Endodermal cell (in vitro differentiated cells): Measurements from ENCODE around the gene SUSD3. TPM values are rescaled to one million over a fixed set of nuclear protein-coding genes. Genes with fewer than 3 reads are reported as not detected.

Experiments
- DNase-seq: peaks from one replicate; pipeline ENCODE4 v3.0.0-alpha.2; 2017
- H3K27ac ChIP-seq: 2 replicates; pipeline ENCODE4 v1.5.1; 2013; ENCODE audit warnings: mild to moderate bottlenecking, low read depth, low read length, moderate library complexity
- H3K27me3 ChIP-seq: 2 replicates; pipeline ENCODE4 v1.6.1; 2013; ENCODE audit warnings: mild to moderate bottlenecking, low read length, moderate library complexity; ENCODE audit not compliant: insufficient read depth, control insufficient read depth, poor library complexity, severe bottlenecking
- H3K36me3 ChIP-seq: 2 replicates; pipeline ENCODE4 v1.7.0; 2013; ENCODE audit warnings: mild to moderate bottlenecking, low read length, moderate library complexity; ENCODE audit not compliant: control insufficient read depth, insufficient read depth
- H3K4me1 ChIP-seq: one replicate; pipeline ENCODE4 v1.7.0; 2013; ENCODE audit warnings: low read length; ENCODE audit not compliant: control insufficient read depth, insufficient read depth
- H3K4me3 ChIP-seq: 2 replicates; pipeline ENCODE4 v1.5.1; 2013; ENCODE audit warnings: mild to moderate bottlenecking, low read length, moderate library complexity
- H3K9ac ChIP-seq: 2 replicates; pipeline ENCODE4 v1.6.1; 2013; ENCODE audit warnings: mild to moderate bottlenecking, low read length, moderate library complexity; ENCODE audit not compliant: poor library complexity, severe bottlenecking; ENCODE audit errors: extremely low read depth
- H3K9me3 ChIP-seq: 2 replicates; pipeline ENCODE4 v1.6.1; 2013; ENCODE audit warnings: mild to moderate bottlenecking, low read length, moderate library complexity; ENCODE audit not compliant: control insufficient read depth
- H3K27ac Mint-ChIP-seq: 2 replicates; pipeline ENCODE4 v1.8.0; 2020; ENCODE audit warnings: mixed read lengths
- H3K27me3 Mint-ChIP-seq: 2 replicates; pipeline ENCODE4 v1.8.0; 2021; ENCODE audit warnings: mild to moderate bottlenecking, mixed read lengths; ENCODE audit not compliant: insufficient read depth
- H3K36me3 Mint-ChIP-seq: 2 replicates; pipeline ENCODE4 v1.8.0; 2020; ENCODE audit warnings: low read depth, mixed read lengths
- H3K4me1 Mint-ChIP-seq: 2 replicates; pipeline ENCODE4 v1.8.0; 2020; ENCODE audit warnings: mixed read lengths
- H3K4me3 Mint-ChIP-seq: 2 replicates; pipeline ENCODE4 v1.8.0; 2020; ENCODE audit warnings: mild to moderate bottlenecking, moderate library complexity, mixed read lengths
- H3K9me3 Mint-ChIP-seq: 2 replicates; pipeline ENCODE4 v1.8.0; 2020; ENCODE audit warnings: mild to moderate bottlenecking, mixed read lengths
- WGBS, 2 experiments: methylation state at CpG; one replicate each; pipeline versions ENCODE4 v1.1.5 to v1.1.7; 2013; ENCODE audit warnings: missing lambda C conversion rate in 2 of 2, mixed read lengths in 1 of 2; ENCODE audit not compliant: insufficient coverage in 1 of 2, insufficient read length in 1 of 2; 5-methylcytosine and 5-hydroxymethylcytosine counted together
- total RNA-seq, 2 donors: library from RNA; stranded (reverse); fragmentation: NEBNext Ultra II Directional in 1 of 2; extraction: Animal tissue kit (Norgen Biotek cat#: 25700) in 1 of 2; gene quantifications; 2 replicates in 1 of 2; 3 replicates in 1 of 2; pipeline ENCODE4 v1.2.1, GENCODE V29; 2021
- TF ChIP-seq, protein P1 (sequence below): fragments of 200-600 bp; sonication (generic); conservative IDR thresholded peaks from 2 replicates; pipeline ENCODE4 v1.5.0; 2021; ENCODE audit warnings: antibody characterized with exemption, mild to moderate bottlenecking

The SUSD3 gene
- total RNA-seq, 2 donors from 2014 or later = 5.1 to 5.9 TPM

DNA sequence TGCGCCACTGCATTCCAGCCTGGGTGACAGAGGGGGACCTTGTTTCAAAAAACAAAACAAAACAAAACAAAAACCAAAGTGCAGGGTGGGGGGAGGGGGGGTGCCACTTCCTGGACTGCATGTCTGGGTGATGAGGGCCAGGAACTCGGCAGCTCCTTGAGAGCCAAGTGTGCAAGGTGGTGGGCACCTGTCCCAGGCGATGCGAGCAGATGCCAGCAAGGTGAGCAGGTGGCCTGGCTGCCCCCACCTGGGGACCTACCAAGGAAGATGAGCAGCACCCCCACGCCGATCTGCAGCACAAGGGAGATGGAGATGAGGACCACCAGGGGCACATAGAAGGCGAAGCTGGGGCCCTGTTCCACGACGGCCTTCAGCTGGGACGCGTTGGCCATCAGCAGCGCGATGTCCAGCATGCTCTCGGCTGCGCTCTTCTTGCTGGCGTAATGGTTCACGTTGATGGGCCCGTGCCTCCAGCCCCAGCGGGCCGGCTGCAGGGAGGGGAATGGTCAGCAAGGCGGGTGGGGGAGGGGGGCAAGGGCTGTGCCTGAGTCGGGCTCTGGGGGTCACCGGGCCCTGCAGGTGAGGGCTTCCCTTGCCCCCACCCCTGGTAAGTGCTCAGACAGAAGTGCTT is 67.8 kb downstream of the SUSD3 start:
- Histone ChIP-seq H3K9ac (no peak overlapping the region), H3K4me3 (no peak overlapping the region), H3K27ac (no peak overlapping the region), H3K36me3 (no peaks in the 10 kb centered on the region), H3K27me3 (no peaks in the 10 kb centered on the region), H3K9me3 (no peaks in the 10 kb centered on the region), H3K4me1 (no peaks in the 10 kb centered on the region)
- 92% methylated on average over 15 to 23 of the region's 23 CpGs for WGBS, 2 experiments
- TF ChIP-seq, protein P1, sequence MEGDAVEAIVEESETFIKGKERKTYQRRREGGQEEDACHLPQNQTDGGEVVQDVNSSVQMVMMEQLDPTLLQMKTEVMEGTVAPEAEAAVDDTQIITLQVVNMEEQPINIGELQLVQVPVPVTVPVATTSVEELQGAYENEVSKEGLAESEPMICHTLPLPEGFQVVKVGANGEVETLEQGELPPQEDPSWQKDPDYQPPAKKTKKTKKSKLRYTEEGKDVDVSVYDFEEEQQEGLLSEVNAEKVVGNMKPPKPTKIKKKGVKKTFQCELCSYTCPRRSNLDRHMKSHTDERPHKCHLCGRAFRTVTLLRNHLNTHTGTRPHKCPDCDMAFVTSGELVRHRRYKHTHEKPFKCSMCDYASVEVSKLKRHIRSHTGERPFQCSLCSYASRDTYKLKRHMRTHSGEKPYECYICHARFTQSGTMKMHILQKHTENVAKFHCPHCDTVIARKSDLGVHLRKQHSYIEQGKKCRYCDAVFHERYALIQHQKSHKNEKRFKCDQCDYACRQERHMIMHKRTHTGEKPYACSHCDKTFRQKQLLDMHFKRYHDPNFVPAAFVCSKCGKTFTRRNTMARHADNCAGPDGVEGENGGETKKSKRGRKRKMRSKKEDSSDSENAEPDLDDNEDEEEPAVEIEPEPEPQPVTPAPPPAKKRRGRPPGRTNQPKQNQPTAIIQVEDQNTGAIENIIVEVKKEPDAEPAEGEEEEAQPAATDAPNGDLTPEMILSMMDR = no peak
- H3K27me3 Mint-ChIP-seq = no peaks in the 10 kb centered on the region
- H3K27ac Mint-ChIP-seq = no peak overlapping the region
- H3K9me3 Mint-ChIP-seq = no peaks in the 10 kb centered on the region
- H3K4me3 Mint-ChIP-seq = no peak overlapping the region
- peaks cover under 1% of the 10 kb centered on the region for H3K4me1 Mint-ChIP-seq
- peaks cover 14% of the 10 kb centered on the region for H3K36me3 Mint-ChIP-seq
- peak; percentile 42 for DNase-seq

DNA sequence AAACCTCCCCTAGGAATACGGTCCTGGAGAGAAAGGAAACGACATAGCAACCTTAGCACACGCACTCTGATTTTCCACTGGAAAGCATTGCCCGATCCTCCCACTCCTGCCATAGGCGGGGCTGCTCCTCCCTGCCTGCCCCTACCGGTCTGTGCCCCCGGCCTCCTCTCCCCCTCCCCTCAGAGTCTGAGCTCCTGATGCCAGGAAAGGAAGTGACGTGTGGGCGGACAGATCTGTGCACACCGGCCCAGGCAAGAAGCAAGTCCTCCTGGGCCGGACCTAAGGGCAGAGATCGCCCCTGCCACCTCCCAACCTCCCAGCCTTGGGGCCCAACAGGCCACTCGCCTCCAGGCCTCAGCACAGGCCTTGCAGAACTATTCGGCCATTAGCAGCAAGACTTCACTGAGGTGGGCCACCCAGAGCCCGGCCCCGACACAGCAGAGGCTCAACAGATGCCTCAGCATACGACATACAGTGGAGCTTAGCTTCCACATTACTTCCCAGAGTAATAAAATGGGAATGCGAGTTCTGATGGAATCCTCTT is 68.4 kb downstream of the SUSD3 start:
- H3K4me1 ChIP-seq = no peaks in the 10 kb centered on the region
- Mint-ChIP-seq H3K4me1 (peaks cover 3% of the 10 kb centered on the region), H3K27ac (peak overlapping the region; percentile 44), H3K4me3 (no peak overlapping the region), H3K27me3 (no peaks in the 10 kb centered on the region), H3K36me3 (peaks cover 14% of the 10 kb centered on the region), H3K9me3 (no peaks in the 10 kb centered on the region)
- H3K4me3 ChIP-seq = no peak overlapping the region
- DNase-seq = peak; percentile 59
- H3K9me3 ChIP-seq = no peaks in the 10 kb centered on the region
- no peaks in the 10 kb centered on the region for H3K36me3 ChIP-seq
- WGBS, 2 experiments = 77 to 84% methylated on average over 7 to 18 of the region's 18 CpGs
- H3K27ac ChIP-seq = peak overlapping the region; percentile 55
- TF ChIP-seq, protein P1 = no peak
- no peaks in the 10 kb centered on the region for H3K27me3 ChIP-seq
- H3K9ac ChIP-seq = no peak overlapping the region

DNA sequence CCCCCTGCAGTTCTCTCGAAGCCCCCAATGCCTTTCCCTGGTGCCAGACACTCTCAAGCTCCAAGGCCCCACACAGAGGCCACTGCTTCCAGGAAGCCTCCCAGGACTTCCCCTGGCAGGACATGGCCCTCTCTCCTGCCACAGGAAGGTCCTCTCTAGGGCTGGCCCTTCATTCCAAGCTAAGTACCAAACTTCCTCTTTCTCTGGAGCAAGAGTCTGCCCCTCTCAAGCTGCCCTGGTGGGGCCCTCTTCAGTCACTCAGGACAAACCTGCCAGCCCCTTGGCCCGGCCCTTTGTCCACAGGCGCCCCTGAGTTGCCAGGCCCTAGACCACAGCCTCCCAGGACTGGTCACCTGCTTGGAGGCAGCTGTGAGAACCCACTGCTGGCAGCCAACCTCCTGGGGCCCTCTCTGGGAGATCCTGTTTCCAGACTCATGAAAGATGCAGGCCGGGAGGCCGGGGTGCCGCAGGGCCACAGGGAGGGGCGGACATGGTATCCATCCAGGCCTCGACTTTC is 69.0 kb downstream of the SUSD3 start:
- peaks cover 6% of the 10 kb centered on the region for H3K4me1 Mint-ChIP-seq
- TF ChIP-seq, protein P1 = no peak
- no peaks in the 10 kb centered on the region for H3K27me3 Mint-ChIP-seq
- Histone ChIP-seq H3K4me1 (no peaks in the 10 kb centered on the region), H3K27me3 (no peaks in the 10 kb centered on the region), H3K36me3 (no peaks in the 10 kb centered on the region), H3K9me3 (no peaks in the 10 kb centered on the region), H3K4me3 (no peak overlapping the region), H3K27ac (peak overlapping the region; percentile 55), H3K9ac (no peak overlapping the region)
- 87% methylated on average over 8 of the region's 8 CpGs for WGBS, 2 experiments
- peaks cover 14% of the 10 kb centered on the region for H3K36me3 Mint-ChIP-seq
- peak; percentile 45 for DNase-seq
- no peaks in the 10 kb centered on the region for H3K9me3 Mint-ChIP-seq
- H3K4me3 Mint-ChIP-seq = no peak overlapping the region
- peak overlapping the region; percentile 44 for H3K27ac Mint-ChIP-seq
